HUES48 (cell line): ENCODE measurements around the gene CARMIL1.
"Not testable (repeated sequence)": the region's sequence is repeated elsewhere in the genome, so short reads cannot be mapped to it uniquely, and the experiment has no call there.

Experiments used
- H3K27ac ChIP-seq: one replicate; pipeline ENCODE4 v1.7.0; 2013; ENCODE audit warnings: low read depth, low read length, inconsistent platforms
- H3K27me3 ChIP-seq: 2 replicates; pipeline ENCODE4 v1.6.1; 2013; ENCODE audit warnings: mild to moderate bottlenecking, low read length; ENCODE audit not compliant: control insufficient read depth, insufficient read depth
- H3K36me3 ChIP-seq: 2 replicates; pipeline ENCODE4 v1.6.1; 2013; ENCODE audit warnings: low read length; ENCODE audit not compliant: control insufficient read depth, insufficient read depth
- H3K4me1 ChIP-seq: 2 replicates; pipeline ENCODE4 v1.6.1; 2013; ENCODE audit warnings: mild to moderate bottlenecking, low read length; ENCODE audit not compliant: control insufficient read depth, insufficient read depth
- H3K4me3 ChIP-seq: 2 replicates; pipeline ENCODE4 v1.5.1; 2013; ENCODE audit warnings: mild to moderate bottlenecking, low read depth, low read length
- H3K9ac ChIP-seq: 2 replicates; pipeline ENCODE4 v1.6.1; 2013; ENCODE audit warnings: mild to moderate bottlenecking, low read depth, low read length, moderate library complexity
- H3K9me3 ChIP-seq: 2 replicates; pipeline ENCODE4 v1.6.1; 2013; ENCODE audit warnings: low read length; ENCODE audit not compliant: control insufficient read depth, insufficient read depth

CARMIL1 gene

GRCh38 chr6:25370178-25371036 lies 91.2 kb downstream of the CARMIL1 start:
- Histone ChIP-seq H3K27ac (no peak overlapping the region), H3K4me3 (no peak overlapping the region), H3K4me1 (peaks cover 45% of the 10 kb centered on the region), H3K9ac (no peak overlapping the region), H3K36me3 (no peaks in the 10 kb centered on the region), H3K9me3 (no peaks in the 10 kb centered on the region), H3K27me3 (no peaks in the 10 kb centered on the region)

GRCh38 chr6:25371037-25371347 lies 91.8 kb downstream of the CARMIL1 start:
- Histone ChIP-seq H3K4me1 (peaks cover 45% of the 10 kb centered on the region), H3K9ac (no peak overlapping the region), H3K9me3 (no peaks in the 10 kb centered on the region), H3K27me3 (no peaks in the 10 kb centered on the region), H3K36me3 (no peaks in the 10 kb centered on the region), H3K4me3 (no peak overlapping the region), H3K27ac (no peak overlapping the region)

GRCh38 chr6:25375125-25375524 lies 96.0 kb downstream of the CARMIL1 start:
- H3K9me3 ChIP-seq = no peaks in the 10 kb centered on the region
- no peak overlapping the region for H3K27ac ChIP-seq
- H3K4me3 ChIP-seq = no peak overlapping the region
- no peaks in the 10 kb centered on the region for H3K36me3 ChIP-seq
- H3K4me1 ChIP-seq = peaks cover 11% of the 10 kb centered on the region
- no peaks in the 10 kb centered on the region for H3K27me3 ChIP-seq
- no peak overlapping the region for H3K9ac ChIP-seq

- Histone ChIP-seq H3K9ac (no peak overlapping the region), H3K27ac (no peak overlapping the region), H3K27me3 (no peaks in the 10 kb centered on the region)
Measured at GRCh38 chr6:25377664-25378063, 98.5 kb downstream of the CARMIL1 start.

GRCh38 chr6:25381077-25381476 lies 101.9 kb downstream of the CARMIL1 start:
- Histone ChIP-seq H3K9me3 (no peaks in the 10 kb centered on the region), H3K9ac (no peak overlapping the region), H3K4me1 (no peaks in the 10 kb centered on the region), H3K4me3 (no peak overlapping the region), H3K36me3 (no peaks in the 10 kb centered on the region), H3K27ac (no peak overlapping the region), H3K27me3 (no peaks in the 10 kb centered on the region)

More at GRCh38 chr6:25377664-25378063, 98.5 kb downstream of the CARMIL1 start:
- Histone ChIP-seq H3K36me3 (no peaks in the 10 kb centered on the region), H3K4me1 (no peaks in the 10 kb centered on the region), H3K9me3 (no peaks in the 10 kb centered on the region), H3K4me3 (no peak overlapping the region)

- H3K27ac ChIP-seq, H3K4me1 ChIP-seq, H3K27me3 ChIP-seq, H3K9ac ChIP-seq, H3K36me3 ChIP-seq, H3K4me3 ChIP-seq, H3K9me3 ChIP-seq: not testable (repeated sequence)
Measured at GRCh38 chr6:25382476-25382875, 103.3 kb downstream of the CARMIL1 start.

- Histone ChIP-seq H3K4me1 (no peaks in the 10 kb centered on the region; the same call in none of the 2 replicates), H3K36me3 (no peaks in the 10 kb centered on the region), H3K9ac (no peak overlapping the region), H3K9me3 (no peaks in the 10 kb centered on the region), H3K4me3 (no peak overlapping the region), H3K27me3 (no peaks in the 10 kb centered on the region), H3K27ac (no peak overlapping the region)
Measured at GRCh38 chr6:25384234-25384633, 105.1 kb downstream of the CARMIL1 start.

GRCh38 chr6:25384967-25385366 lies 105.8 kb downstream of the CARMIL1 start:
- no peak overlapping the region for H3K27ac ChIP-seq
- no peaks in the 10 kb centered on the region for H3K36me3 ChIP-seq
- no peaks in the 10 kb centered on the region for H3K9me3 ChIP-seq
- no peaks in the 10 kb centered on the region for H3K27me3 ChIP-seq
- no peak overlapping the region for H3K4me3 ChIP-seq
- H3K9ac ChIP-seq = no peak overlapping the region
- no peaks in the 10 kb centered on the region; the same call in none of the 2 replicates for H3K4me1 ChIP-seq

- H3K9me3 ChIP-seq = no peaks in the 10 kb centered on the region
- no peaks in the 10 kb centered on the region; the same call in none of the 2 replicates for H3K4me1 ChIP-seq
- H3K9ac ChIP-seq = no peak overlapping the region
- H3K4me3 ChIP-seq = no peak overlapping the region
- no peaks in the 10 kb centered on the region for H3K36me3 ChIP-seq
- no peak overlapping the region for H3K27ac ChIP-seq
- no peaks in the 10 kb centered on the region for H3K27me3 ChIP-seq
Measured at GRCh38 chr6:25387483-25387882, 108.3 kb downstream of the CARMIL1 start.

GRCh38 chr6:25387911-25388310 lies 108.7 kb downstream of the CARMIL1 start:
- no peaks in the 10 kb centered on the region for H3K27me3 ChIP-seq
- no peaks in the 10 kb centered on the region for H3K9me3 ChIP-seq
- H3K9ac ChIP-seq = no peak overlapping the region

GRCh38 chr6:25388776-25389175 lies 109.6 kb downstream of the CARMIL1 start:
- H3K9ac ChIP-seq = no peak overlapping the region
- no peaks in the 10 kb centered on the region; the same call in none of the 2 replicates for H3K4me1 ChIP-seq
- no peaks in the 10 kb centered on the region for H3K27me3 ChIP-seq
- H3K4me3 ChIP-seq = no peak overlapping the region
- no peaks in the 10 kb centered on the region for H3K36me3 ChIP-seq
- no peak overlapping the region for H3K27ac ChIP-seq
- H3K9me3 ChIP-seq = no peaks in the 10 kb centered on the region

More at GRCh38 chr6:25387911-25388310, 108.7 kb downstream of the CARMIL1 start:
- Histone ChIP-seq H3K4me1 (no peaks in the 10 kb centered on the region; the same call in none of the 2 replicates), H3K4me3 (no peak overlapping the region), H3K27ac (no peak overlapping the region), H3K36me3 (no peaks in the 10 kb centered on the region)
